ENCODE results near the gene TBC1D23. TPM values are rescaled to one million over a fixed set of nuclear protein-coding genes. Genes with fewer than 3 reads are reported as not detected.

TBC1D23 gene
- total and polyA plus RNA-seq, 4 donors, result 8.7 to 30.3 (median 17.8) TPM

- 93% methylated on average over 7 of the region's 7 CpGs for WGBS
- no peak overlapping the region for H3K4me3 ChIP-seq (ENCODE audit: low read depth in 1 of 3, low read length in 3 of 3)
- TF ChIP-seq TAF1 (conservative IDR thresholded peaks at IDR 0.05) (no peak), NR2F2 (IDR thresholded peaks at IDR 0.05) (no peak), YY1 (IDR thresholded peaks at IDR 0.05) (no peak), ATF3 (IDR thresholded peaks at IDR 0.05) (no peak), REST (IDR thresholded peaks at IDR 0.05) (no peak), CTCF (IDR thresholded peaks at IDR 0.05; ENCODE audit: low read depth, low read length, missing input control) (no peak), JUND (IDR thresholded peaks at IDR 0.05) (no peak), GABPA (IDR thresholded peaks at IDR 0.05 in 1 of 2, conservative IDR thresholded peaks at IDR 0.05 in 1 of 2) (no peak), EGR1 (IDR thresholded peaks at IDR 0.05; ENCODE audit: low read depth in 2 of 2) (no peak), SP1 (IDR thresholded peaks at IDR 0.05) (no peak), HNF4G (IDR thresholded peaks at IDR 0.05) (no peak), RAD21 (IDR thresholded peaks at IDR 0.05) (no peak), HNF4A (conservative IDR thresholded peaks at IDR 0.05) (no peak)
- H3K9me3 ChIP-seq (ENCODE audit: control insufficient read depth in 4 of 4, low read length in 3 of 4), result no peaks in the 10 kb centered on the region
- H3K4me1 ChIP-seq (ENCODE audit: control insufficient read depth in 4 of 4, insufficient read depth in 4 of 4, low read length in 3 of 4), result peaks cover 0 to 6% (median 1%) of the 10 kb centered on the region in 4 donors
- no peak overlapping the region for H3K27ac ChIP-seq (ENCODE audit: low read depth in 1 of 2, low read length in 2 of 2)
- DNase-seq (ENCODE audit: low spot score), result no peak
- H3K27me3 ChIP-seq (ENCODE audit: control insufficient read depth in 4 of 4, insufficient read depth in 4 of 4, low read length in 3 of 4), result no peaks in the 10 kb centered on the region
- no peaks in the 10 kb centered on the region for H3K36me3 ChIP-seq (ENCODE audit: control insufficient read depth in 4 of 4, insufficient read depth in 3 of 4, low read depth in 1 of 4, low read length in 3 of 4)
- H3K9ac ChIP-seq (ENCODE audit: low read depth in 1 of 2, low read length in 2 of 2), result no peak overlapping the region
Measured at GRCh38 chr3:100213891-100214573, 46.8 kb upstream of the TBC1D23 start.

- H3K27ac ChIP-seq (ENCODE audit: low read depth in 1 of 2, low read length in 2 of 2), result no peak overlapping the region
- no peaks in the 10 kb centered on the region for H3K9me3 ChIP-seq (ENCODE audit: control insufficient read depth in 4 of 4, low read length in 3 of 4)
- H3K4me1 ChIP-seq (ENCODE audit: control insufficient read depth in 4 of 4, insufficient read depth in 4 of 4, low read length in 3 of 4), result peaks cover 0 to 6% (median 1%) of the 10 kb centered on the region in 4 donors
- no peaks in the 10 kb centered on the region for H3K36me3 ChIP-seq (ENCODE audit: control insufficient read depth in 4 of 4, insufficient read depth in 3 of 4, low read depth in 1 of 4, low read length in 3 of 4)
- no peak overlapping the region for H3K4me3 ChIP-seq (ENCODE audit: low read depth in 1 of 3, low read length in 3 of 3)
- DNase-seq (ENCODE audit: low spot score), result no peak
- no peak overlapping the region for H3K9ac ChIP-seq (ENCODE audit: low read depth in 1 of 2, low read length in 2 of 2)
- TF ChIP-seq FOXA1 (IDR thresholded peaks at IDR 0.05) (no peak), HNF4G (IDR thresholded peaks at IDR 0.05) (no peak), JUND (IDR thresholded peaks at IDR 0.05) (no peak), GABPA (IDR thresholded peaks at IDR 0.05 in 1 of 2, conservative IDR thresholded peaks at IDR 0.05 in 1 of 2) (no peak), FOXA2 (IDR thresholded peaks at IDR 0.05) (no peak), TAF1 (conservative IDR thresholded peaks at IDR 0.05) (no peak), SP1 (IDR thresholded peaks at IDR 0.05) (no peak), CTCF (IDR thresholded peaks at IDR 0.05; ENCODE audit: low read depth, low read length, missing input control) (no peak), YY1 (IDR thresholded peaks at IDR 0.05) (no peak), MAX (IDR thresholded peaks at IDR 0.05) (no peak), RXRA (IDR thresholded peaks at IDR 0.05) (no peak)
- 53% methylated on average over 5 of the region's 5 CpGs for WGBS
- no peaks in the 10 kb centered on the region for H3K27me3 ChIP-seq (ENCODE audit: control insufficient read depth in 4 of 4, insufficient read depth in 4 of 4, low read length in 3 of 4)
Measured at GRCh38 chr3:100214574-100214964, 46.2 kb upstream of the TBC1D23 start.

All from liver (tissue), 9 donors.